GM12878 (cell line): Measurements from ENCODE around the gene IGF1R. TPM values are rescaled to one million over a fixed set of nuclear protein-coding genes. Genes with fewer than 3 reads are reported as not detected.

Experiments used
- ATF3 ChIP-seq: IDR thresholded peaks from 2 replicates; pipeline ENCODE4 v1.6.1; 2011; ENCODE audit warnings: low read depth, mild to moderate bottlenecking, low read length, moderate library complexity, borderline replicate concordance; ENCODE audit errors: extremely low read depth
- BCL3 ChIP-seq: IDR thresholded peaks from 2 replicates; pipeline ENCODE4 v1.6.1; 2011; ENCODE audit warnings: borderline replicate concordance, low read depth, mild to moderate bottlenecking, moderate library complexity, low read length; ENCODE audit not compliant: insufficient read depth, poor library complexity, severe bottlenecking
- CHD1 ChIP-seq: IDR thresholded peaks from 2 replicates; pipeline ENCODE4 v1.6.1; 2012; ENCODE audit warnings: low read depth, low read length, improper control_type of control experiment
- CREM ChIP-seq: IDR thresholded peaks from 2 replicates; pipeline ENCODE4 v1.6.1; 2014; ENCODE audit warnings: antibody characterized with exemption, low read depth
- HDGF ChIP-seq: fragments of 450-650 bp; IDR thresholded peaks from 2 replicates; pipeline ENCODE4 v1.6.1; 2016; ENCODE audit warnings: antibody characterized with exemption
- KLF5 ChIP-seq: fragments of 450-650 bp; IDR thresholded peaks from 2 replicates; pipeline ENCODE4 v1.6.1; 2014; ENCODE audit warnings: mild to moderate bottlenecking; ENCODE audit not compliant: partially characterized antibody
- MEF2A ChIP-seq: IDR thresholded peaks from 2 replicates; pipeline ENCODE4 v1.6.1; 2011; ENCODE audit warnings: low read depth, mild to moderate bottlenecking, low read length, moderate library complexity; ENCODE audit not compliant: insufficient read depth
- NFXL1 ChIP-seq: fragments of 450-650 bp; IDR thresholded peaks from 2 replicates; pipeline ENCODE4 v1.6.1; 2017; ENCODE audit warnings: antibody characterized with exemption, mild to moderate bottlenecking, borderline replicate concordance
- PAX5 ChIP-seq: IDR thresholded peaks from 2 replicates; pipeline ENCODE4 v1.6.1; 2011; ENCODE audit warnings: low read depth, low read length, borderline replicate concordance
- POLR2A ChIP-seq: IDR thresholded peaks from 2 replicates; pipeline ENCODE4 v1.6.1; 2011; ENCODE audit warnings: low read depth, mild to moderate bottlenecking, low read length
- RAD51 ChIP-seq: fragments of 450-650 bp; IDR thresholded peaks from 2 replicates; pipeline ENCODE4 v1.6.1; 2016; ENCODE audit warnings: moderate library complexity, mild to moderate bottlenecking, inconsistent platforms
- RELA ChIP-seq: fragments of 450-650 bp; IDR thresholded peaks from 2 replicates; pipeline ENCODE4 v1.8.0; 2014; ENCODE audit warnings: borderline replicate concordance; ENCODE audit not compliant: partially characterized antibody
- RFX5 ChIP-seq: IDR thresholded peaks from 2 replicates; pipeline ENCODE4 v1.6.1; 2011; ENCODE audit warnings: low read depth, low read length, improper control_type of control experiment
- RUNX3 ChIP-seq: IDR thresholded peaks from 2 replicates; pipeline ENCODE4 v1.6.1; 2012; ENCODE audit warnings: low read length, inconsistent platforms
- SREBF1 ChIP-seq: IDR thresholded peaks from 2 replicates; pipeline ENCODE4 v1.6.1; 2012; ENCODE audit warnings: mild to moderate bottlenecking, low read length
- SREBF2 ChIP-seq: IDR thresholded peaks from 2 replicates; pipeline ENCODE4 v1.6.1; 2012; ENCODE audit warnings: mild to moderate bottlenecking, low read length
- TCF12 ChIP-seq: IDR thresholded peaks from 2 replicates; pipeline ENCODE4 v1.6.1; 2011; ENCODE audit warnings: low read depth, mild to moderate bottlenecking, low read length
- USF1 ChIP-seq: IDR thresholded peaks from 2 replicates; pipeline ENCODE4 v1.6.1; 2011; ENCODE audit warnings: borderline replicate concordance, low read depth, mild to moderate bottlenecking, moderate library complexity, mixed read lengths, low read length; ENCODE audit not compliant: insufficient read depth; ENCODE audit errors: extremely low read length
- polyA plus RNA-seq, 11 experiments: library from polyadenylated mRNA; depleted of rRNA in 4 of 11; unstranded in 6 of 11; stranded (reverse) in 5 of 11; fragments of >200 nt; fragmentation: Nextera tagmentation in 4 of 11; fragmentation: Illumina TruSeq in 1 of 11; extraction: Ambion mirVana in 4 of 11; extraction: Trizol in 1 of 11; gene quantifications; 1 replicate in 1 of 11; 2 replicates in 10 of 11; pipeline versions ENCODE4 v1.2.1 to v1.2.3, GENCODE V29; 2011 to 2016; ENCODE audit warnings: inconsistent platforms in 2 of 11, missing spikeins in 2 of 11, low read depth in 1 of 11
- total RNA-seq, 4 experiments: library from RNA; depleted of rRNA in 3 of 4; stranded (reverse); fragments of >200 nt in 3 of 4; fragmentation: Illumina TruSeq in 1 of 4; extraction: Trizol in 1 of 4; gene quantifications; 2 replicates each; pipeline versions ENCODE4 v1.2.1 to v1.2.3, GENCODE V29; 2013 to 2021
- TF ChIP-seq, protein P1 (sequence below): fragments of 450-650 bp; formaldehyde crosslinking; IDR thresholded peaks from 2 replicates; pipeline ENCODE4 v1.5.0; 2022; ENCODE audit warnings: mild to moderate bottlenecking, missing genetic modification characterization
- TF ChIP-seq, protein P2 (sequence below), 3 experiments: IDR thresholded peaks in 2 of 3; conservative IDR thresholded peaks in 1 of 3; 2 replicates each; pipeline ENCODE4 v1.5.1; 2011; ENCODE audit warnings: low read depth in 3 of 3, low read length in 3 of 3, mild to moderate bottlenecking in 3 of 3, control low read depth in 2 of 3, moderate library complexity in 2 of 3, inconsistent platforms in 1 of 3, mixed read lengths in 1 of 3; ENCODE audit not compliant: control insufficient read depth in 2 of 3, insufficient read depth in 1 of 3; ENCODE audit errors: extremely low read depth in 1 of 3
- TF ChIP-seq, protein P3 (sequence below): IDR thresholded peaks from 2 replicates; pipeline ENCODE4 v1.6.1; 2012; ENCODE audit warnings: low read depth, low read length, improper control_type of control experiment

IGF1R gene
- total and polyA plus RNA-seq, 10 of the 15 experiments (the other 5 are each of a cell fraction or from before 2014, with no cell fraction given): 0.03 to 2.7 (median 0.66) TPM

- TF ChIP-seq SREBF1 (no peak), CHD1 (no peak), POLR2A (no peak), CREM (no peak), RFX5 (no peak), TCF12 (no peak), RUNX3 (0 out of 2 replicates have a peak, but pooled peaks have one; percentile 14), KLF5 (no peak), SREBF2 (no peak), BCL3 (no peak), ATF3 (no peak), HDGF (no peak), PAX5 (no peak), NFXL1 (no peak), MEF2A (no peak), USF1 (no peak), RELA (no peak), RAD51 (peak; percentile 34; the same call in 1 of the 2 replicates)
- TF ChIP-seq, protein P1, sequence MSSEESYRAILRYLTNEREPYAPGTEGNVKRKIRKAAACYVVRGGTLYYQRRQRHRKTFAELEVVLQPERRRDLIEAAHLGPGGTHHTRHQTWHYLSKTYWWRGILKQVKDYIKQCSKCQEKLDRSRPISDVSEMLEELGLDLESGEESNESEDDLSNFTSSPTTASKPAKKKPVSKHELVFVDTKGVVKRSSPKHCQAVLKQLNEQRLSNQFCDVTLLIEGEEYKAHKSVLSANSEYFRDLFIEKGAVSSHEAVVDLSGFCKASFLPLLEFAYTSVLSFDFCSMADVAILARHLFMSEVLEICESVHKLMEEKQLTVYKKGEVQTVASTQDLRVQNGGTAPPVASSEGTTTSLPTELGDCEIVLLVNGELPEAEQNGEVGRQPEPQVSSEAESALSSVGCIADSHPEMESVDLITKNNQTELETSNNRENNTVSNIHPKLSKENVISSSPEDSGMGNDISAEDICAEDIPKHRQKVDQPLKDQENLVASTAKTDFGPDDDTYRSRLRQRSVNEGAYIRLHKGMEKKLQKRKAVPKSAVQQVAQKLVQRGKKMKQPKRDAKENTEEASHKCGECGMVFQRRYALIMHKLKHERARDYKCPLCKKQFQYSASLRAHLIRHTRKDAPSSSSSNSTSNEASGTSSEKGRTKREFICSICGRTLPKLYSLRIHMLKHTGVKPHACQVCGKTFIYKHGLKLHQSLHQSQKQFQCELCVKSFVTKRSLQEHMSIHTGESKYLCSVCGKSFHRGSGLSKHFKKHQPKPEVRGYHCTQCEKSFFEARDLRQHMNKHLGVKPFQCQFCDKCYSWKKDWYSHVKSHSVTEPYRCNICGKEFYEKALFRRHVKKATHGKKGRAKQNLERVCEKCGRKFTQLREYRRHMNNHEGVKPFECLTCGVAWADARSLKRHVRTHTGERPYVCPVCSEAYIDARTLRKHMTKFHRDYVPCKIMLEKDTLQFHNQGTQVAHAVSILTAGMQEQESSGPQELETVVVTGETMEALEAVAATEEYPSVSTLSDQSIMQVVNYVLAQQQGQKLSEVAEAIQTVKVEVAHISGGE (CRISPR knock-in tag): no peak
- TF ChIP-seq, protein P2, sequence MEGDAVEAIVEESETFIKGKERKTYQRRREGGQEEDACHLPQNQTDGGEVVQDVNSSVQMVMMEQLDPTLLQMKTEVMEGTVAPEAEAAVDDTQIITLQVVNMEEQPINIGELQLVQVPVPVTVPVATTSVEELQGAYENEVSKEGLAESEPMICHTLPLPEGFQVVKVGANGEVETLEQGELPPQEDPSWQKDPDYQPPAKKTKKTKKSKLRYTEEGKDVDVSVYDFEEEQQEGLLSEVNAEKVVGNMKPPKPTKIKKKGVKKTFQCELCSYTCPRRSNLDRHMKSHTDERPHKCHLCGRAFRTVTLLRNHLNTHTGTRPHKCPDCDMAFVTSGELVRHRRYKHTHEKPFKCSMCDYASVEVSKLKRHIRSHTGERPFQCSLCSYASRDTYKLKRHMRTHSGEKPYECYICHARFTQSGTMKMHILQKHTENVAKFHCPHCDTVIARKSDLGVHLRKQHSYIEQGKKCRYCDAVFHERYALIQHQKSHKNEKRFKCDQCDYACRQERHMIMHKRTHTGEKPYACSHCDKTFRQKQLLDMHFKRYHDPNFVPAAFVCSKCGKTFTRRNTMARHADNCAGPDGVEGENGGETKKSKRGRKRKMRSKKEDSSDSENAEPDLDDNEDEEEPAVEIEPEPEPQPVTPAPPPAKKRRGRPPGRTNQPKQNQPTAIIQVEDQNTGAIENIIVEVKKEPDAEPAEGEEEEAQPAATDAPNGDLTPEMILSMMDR (IDR thresholded peaks at IDR 0.05 in 2 of 3, conservative IDR thresholded peaks at IDR 0.05 in 1 of 3; ENCODE audit: control insufficient read depth in 2 of 3, extremely low read depth in 1 of 3, insufficient read depth in 1 of 3, low read depth in 3 of 3, low read length in 3 of 3): no peak
- TF ChIP-seq, protein P3, sequence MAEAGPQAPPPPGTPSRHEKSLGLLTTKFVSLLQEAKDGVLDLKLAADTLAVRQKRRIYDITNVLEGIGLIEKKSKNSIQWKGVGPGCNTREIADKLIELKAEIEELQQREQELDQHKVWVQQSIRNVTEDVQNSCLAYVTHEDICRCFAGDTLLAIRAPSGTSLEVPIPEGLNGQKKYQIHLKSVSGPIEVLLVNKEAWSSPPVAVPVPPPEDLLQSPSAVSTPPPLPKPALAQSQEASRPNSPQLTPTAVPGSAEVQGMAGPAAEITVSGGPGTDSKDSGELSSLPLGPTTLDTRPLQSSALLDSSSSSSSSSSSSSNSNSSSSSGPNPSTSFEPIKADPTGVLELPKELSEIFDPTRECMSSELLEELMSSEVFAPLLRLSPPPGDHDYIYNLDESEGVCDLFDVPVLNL: no peak
Observed at GRCh38 chr15:98785807-98786621, 137.7 kb downstream of the IGF1R start (continued).
